GM23338 (cell line): Measurements from ENCODE around the gene RRBP1.

Experiments
- CREB1 ChIP-seq: fragments of 250-450 bp; sonication (Bioruptor Pico); IDR thresholded peaks from 2 replicates; pipeline ENCODE4 v1.5.0; 2020; ENCODE audit warnings: low read depth, mild to moderate bottlenecking, moderate library complexity
- CTCF ChIP-seq, 2 experiments: fragments of 200-600 bp in 1 of 2; sonication (generic) in 1 of 2; conservative IDR thresholded peaks; 2 replicates each; pipeline versions ENCODE4 v1.5.1 to v1.6.1; 2016 to 2017; ENCODE audit warnings: antibody characterized with exemption in 2 of 2, low read depth in 2 of 2, mild to moderate bottlenecking in 2 of 2, moderate library complexity in 1 of 2
- EZH2 ChIP-seq: fragments of 200-600 bp; sonication (generic); IDR thresholded peaks from one replicate; pipeline ENCODE4 v1.8.0; 2017; ENCODE audit warnings: antibody characterized with exemption, mild to moderate bottlenecking, low read depth; ENCODE audit not compliant: unreplicated experiment
- EZH2phosphoT487 ChIP-seq: fragments of 200-600 bp; sonication (generic); IDR thresholded peaks from one replicate; pipeline ENCODE4 v1.8.1; 2018; ENCODE audit warnings: antibody characterized with exemption; ENCODE audit not compliant: unreplicated experiment
- JUNB ChIP-seq: IDR thresholded peaks from one replicate; pipeline ENCODE4 v1.6.1; 2016; ENCODE audit warnings: antibody characterized with exemption; ENCODE audit not compliant: unreplicated experiment
- NANOG ChIP-seq: IDR thresholded peaks from 2 replicates; pipeline ENCODE4 v1.6.1; 2016; ENCODE audit warnings: antibody characterized with exemption, borderline replicate concordance
- POLR2AphosphoS5 ChIP-seq: IDR thresholded peaks from 2 replicates; pipeline ENCODE4 v1.6.1; 2016; ENCODE audit warnings: antibody characterized with exemption, low read depth
- STAT1 ChIP-seq: IDR thresholded peaks from one replicate; pipeline ENCODE4 v1.6.1; 2016; ENCODE audit warnings: antibody characterized with exemption; ENCODE audit not compliant: unreplicated experiment
- ZNF114 ChIP-seq: fragments of 250-450 bp; sonication (Bioruptor Pico); IDR thresholded peaks from 2 replicates; pipeline ENCODE4 v1.5.0; 2020; ENCODE audit warnings: mild to moderate bottlenecking, moderate library complexity
- TF ChIP-seq, protein P1 (sequence below): IDR thresholded peaks from one replicate; pipeline ENCODE4 v1.6.1; 2018; ENCODE audit warnings: antibody characterized with exemption; ENCODE audit not compliant: unreplicated experiment

DNA sequence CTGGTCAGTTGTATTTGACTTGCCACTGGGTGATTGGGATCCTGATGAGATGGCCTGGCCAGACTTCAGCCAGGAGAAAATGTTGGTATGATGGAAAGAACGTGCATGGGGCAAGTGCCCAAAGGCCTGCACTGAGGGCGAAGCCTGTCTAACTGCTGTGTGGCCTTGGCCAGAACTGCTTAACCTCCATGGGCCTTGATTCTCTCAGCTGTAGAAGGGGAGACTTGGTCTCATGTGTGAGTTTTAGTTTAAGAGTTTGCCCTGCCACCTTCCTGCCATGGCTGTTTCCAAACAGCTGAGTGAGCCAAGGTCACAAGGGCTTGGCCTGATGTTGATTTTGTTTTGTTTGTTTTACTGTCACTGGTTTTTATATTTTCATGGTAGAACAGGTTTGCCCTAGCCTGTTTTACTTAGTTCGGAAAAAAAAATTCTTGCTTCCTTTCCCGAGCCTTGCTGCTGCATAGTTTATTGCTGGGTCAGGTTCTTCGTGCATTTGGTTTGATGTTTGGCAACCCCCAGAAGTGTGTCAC lies 76.8 kb downstream of the RRBP1 start:
- TF ChIP-seq POLR2AphosphoS5 (no peak), CTCF (conservative IDR thresholded peaks at IDR 0.05; ENCODE audit: low read depth in 2 of 2) (no peak), EZH2 (no peak), EZH2phosphoT487 (no peak), ZNF114 (CRISPR knock-in tag) (no peak), JUNB (no peak), STAT1 (no peak), NANOG (no peak), CREB1 (CRISPR knock-in tag) (no peak)
- TF ChIP-seq, protein P1, sequence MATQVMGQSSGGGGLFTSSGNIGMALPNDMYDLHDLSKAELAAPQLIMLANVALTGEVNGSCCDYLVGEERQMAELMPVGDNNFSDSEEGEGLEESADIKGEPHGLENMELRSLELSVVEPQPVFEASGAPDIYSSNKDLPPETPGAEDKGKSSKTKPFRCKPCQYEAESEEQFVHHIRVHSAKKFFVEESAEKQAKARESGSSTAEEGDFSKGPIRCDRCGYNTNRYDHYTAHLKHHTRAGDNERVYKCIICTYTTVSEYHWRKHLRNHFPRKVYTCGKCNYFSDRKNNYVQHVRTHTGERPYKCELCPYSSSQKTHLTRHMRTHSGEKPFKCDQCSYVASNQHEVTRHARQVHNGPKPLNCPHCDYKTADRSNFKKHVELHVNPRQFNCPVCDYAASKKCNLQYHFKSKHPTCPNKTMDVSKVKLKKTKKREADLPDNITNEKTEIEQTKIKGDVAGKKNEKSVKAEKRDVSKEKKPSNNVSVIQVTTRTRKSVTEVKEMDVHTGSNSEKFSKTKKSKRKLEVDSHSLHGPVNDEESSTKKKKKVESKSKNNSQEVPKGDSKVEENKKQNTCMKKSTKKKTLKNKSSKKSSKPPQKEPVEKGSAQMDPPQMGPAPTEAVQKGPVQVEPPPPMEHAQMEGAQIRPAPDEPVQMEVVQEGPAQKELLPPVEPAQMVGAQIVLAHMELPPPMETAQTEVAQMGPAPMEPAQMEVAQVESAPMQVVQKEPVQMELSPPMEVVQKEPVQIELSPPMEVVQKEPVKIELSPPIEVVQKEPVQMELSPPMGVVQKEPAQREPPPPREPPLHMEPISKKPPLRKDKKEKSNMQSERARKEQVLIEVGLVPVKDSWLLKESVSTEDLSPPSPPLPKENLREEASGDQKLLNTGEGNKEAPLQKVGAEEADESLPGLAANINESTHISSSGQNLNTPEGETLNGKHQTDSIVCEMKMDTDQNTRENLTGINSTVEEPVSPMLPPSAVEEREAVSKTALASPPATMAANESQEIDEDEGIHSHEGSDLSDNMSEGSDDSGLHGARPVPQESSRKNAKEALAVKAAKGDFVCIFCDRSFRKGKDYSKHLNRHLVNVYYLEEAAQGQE = no peak
